Measurements from ENCODE around the gene POGLUT3.

DNA sequence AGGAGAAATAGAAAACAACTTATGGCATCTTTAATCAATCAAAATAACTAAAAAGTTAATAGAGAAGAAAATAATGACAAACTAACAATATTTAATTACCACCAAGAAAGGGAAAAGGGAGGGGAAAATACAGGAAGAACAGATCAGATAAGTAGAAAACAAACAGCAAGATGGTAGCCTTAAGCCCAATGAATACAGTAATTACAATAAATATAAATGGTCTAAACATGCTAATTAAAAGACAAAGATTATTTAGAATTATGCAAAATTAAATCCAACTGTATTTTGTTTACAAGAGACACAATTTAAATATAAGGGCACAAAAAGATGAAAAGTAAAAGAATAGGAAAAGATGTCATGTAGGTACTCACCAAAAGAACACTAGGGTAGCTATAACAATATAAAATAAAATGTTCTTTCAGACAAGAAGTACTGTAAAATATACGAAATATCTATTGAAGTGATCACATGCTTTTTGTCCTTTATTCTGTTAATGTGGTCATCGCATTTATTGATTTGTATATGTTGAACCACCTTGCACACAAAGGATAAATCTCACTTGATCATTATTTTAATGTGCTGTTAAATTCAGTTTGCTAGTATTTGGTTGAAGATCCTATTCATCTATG is 44.9 kb downstream of the POGLUT3 start:
- TF ChIP-seq, protein P1, sequence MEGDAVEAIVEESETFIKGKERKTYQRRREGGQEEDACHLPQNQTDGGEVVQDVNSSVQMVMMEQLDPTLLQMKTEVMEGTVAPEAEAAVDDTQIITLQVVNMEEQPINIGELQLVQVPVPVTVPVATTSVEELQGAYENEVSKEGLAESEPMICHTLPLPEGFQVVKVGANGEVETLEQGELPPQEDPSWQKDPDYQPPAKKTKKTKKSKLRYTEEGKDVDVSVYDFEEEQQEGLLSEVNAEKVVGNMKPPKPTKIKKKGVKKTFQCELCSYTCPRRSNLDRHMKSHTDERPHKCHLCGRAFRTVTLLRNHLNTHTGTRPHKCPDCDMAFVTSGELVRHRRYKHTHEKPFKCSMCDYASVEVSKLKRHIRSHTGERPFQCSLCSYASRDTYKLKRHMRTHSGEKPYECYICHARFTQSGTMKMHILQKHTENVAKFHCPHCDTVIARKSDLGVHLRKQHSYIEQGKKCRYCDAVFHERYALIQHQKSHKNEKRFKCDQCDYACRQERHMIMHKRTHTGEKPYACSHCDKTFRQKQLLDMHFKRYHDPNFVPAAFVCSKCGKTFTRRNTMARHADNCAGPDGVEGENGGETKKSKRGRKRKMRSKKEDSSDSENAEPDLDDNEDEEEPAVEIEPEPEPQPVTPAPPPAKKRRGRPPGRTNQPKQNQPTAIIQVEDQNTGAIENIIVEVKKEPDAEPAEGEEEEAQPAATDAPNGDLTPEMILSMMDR (IDR thresholded peaks at IDR 0.05) = no peak
- TF ChIP-seq POLR2A (IDR thresholded peaks at IDR 0.05) = no peak
